ENCODE results near the gene ARSG.
"Not testable (repeated sequence)": the region's sequence is repeated elsewhere in the genome, so short reads cannot be mapped to it uniquely, and the experiment has no call there.

Gene ARSG

DNA sequence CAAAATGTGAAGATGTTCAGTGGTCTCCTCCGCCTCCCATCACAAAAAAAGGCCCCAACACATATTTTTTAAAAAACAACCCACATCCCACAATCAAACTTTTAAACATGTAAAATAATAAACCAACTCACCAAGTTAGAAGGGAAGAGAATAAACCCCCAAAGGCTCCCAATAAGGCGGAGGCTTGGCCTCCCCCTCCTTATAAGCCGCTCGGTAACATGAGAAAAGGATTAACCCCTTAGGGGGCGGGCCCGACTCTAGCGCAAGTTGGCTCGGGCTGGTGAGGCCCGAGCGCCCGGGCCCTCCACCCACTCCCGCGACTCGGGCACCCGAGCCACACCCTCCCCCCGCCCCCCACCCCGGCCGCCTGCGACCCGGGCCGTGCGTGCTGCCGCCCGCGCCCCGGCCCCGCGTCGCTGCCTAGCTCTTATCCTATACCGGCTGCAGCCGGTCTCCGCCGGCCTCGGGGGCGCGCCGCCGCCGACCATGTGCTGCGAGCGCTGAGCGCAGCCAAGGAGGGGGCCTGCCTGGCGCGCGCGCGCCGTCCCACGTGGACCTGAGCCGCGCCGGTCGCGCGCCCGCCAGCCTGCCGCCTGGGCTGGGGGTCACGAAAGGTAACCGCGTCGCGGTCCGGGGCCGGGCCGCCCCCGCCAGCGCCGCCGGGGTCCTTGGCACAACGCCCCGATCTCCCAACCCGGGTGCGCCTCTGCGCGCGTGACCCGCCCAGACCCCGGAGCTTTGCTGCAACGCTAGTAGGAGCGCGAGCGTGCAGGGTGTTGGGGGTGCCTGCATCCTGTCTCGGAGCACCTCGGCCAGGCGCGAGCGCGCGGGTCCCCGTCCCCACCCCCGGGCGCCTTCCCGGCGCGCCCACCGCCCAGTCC, at the start of gene ARSG, which contains the start of gene SLC16A6:
Gene ARSG, plus strand, starts transcription at position 541 of the 881 bp plus-strand sequence. CDS start 15,999 bp downstream, outside the sequence.
Gene SLC16A6, minus strand, starts transcription at position 173 of the 881 bp plus-strand sequence. CDS start 12,807 bp downstream, outside the sequence.
- DNase-seq (ENCODE audit: low read depth): peak; percentile 74

DNA sequence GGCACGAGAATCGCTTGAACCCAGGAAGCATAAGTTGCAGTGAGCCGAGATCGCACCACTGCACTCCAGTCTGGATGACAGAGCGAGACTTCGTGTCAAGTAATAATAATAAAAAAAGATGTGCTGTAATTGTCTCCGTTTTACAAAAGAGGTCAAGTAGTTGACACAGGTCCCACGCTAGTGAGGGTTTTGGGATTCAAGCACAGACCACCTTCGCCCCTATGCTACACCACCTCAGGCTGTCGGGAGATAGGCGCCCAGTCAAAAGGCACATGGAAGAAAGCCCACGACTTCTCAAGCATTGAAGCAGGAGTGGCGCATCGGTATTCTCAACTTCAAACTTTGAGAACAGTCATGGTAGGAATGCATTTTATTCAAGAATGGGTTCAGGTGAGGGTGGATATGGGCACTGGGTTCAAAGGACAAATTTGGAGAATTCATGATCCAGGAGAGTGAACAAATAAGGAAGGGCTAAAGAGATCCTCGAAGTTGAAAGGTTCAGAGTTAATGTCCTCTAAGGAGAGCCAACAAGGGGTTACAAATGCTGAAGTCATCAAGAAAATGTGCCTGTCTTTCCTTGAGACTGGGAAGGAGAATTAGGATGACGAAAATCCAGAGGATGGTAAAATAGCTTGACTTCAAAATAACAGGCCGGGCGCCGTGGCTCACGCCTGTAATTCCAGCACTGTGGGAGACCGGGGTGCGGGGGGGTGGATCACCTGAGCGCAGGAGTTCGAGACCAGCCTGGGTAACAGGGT, 44.8 kb upstream of the ARSG start:
- DNase-seq (ENCODE audit: low read depth): no peak

GRCh38 chr17:68247445-68248198, 43.7 kb upstream of the ARSG start, which contains the start of gene AMZ2:
TSS of gene AMZ2 (plus strand) at chr17:68248043. CDS start at chr17:68250188, 2,145 bp downstream.
- peak; percentile 97 for DNase-seq (ENCODE audit: low read depth)

- no peak for DNase-seq (ENCODE audit: low read depth)
Measured at GRCh38 chr17:68248199-68248825, 43.0 kb upstream of the ARSG start.

DNA sequence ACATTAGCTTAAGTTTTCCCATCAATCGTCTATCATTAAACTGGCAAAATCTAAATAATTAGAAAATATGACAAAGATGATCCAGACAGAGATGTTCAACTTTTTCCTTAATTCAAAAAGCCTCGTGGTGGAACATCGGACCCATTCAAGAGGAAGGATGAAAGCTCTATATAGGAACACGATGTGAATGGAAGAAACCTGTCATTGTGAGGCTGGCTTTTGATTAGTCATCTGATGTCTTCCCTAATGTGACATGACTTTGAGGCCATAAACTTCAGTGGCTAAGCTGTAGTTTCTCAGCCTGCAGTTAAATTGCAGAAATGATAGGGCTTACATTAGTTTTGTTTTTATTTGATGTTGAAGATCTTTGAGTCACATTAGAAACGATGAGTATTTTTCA, 42.4 kb upstream of the ARSG start:
- no peak for DNase-seq (ENCODE audit: low read depth)

- DNase-seq (ENCODE audit: low read depth): no peak
Measured at GRCh38 chr17:68249354-68249765, 41.9 kb upstream of the ARSG start.

GRCh38 chr17:68253426-68253825, 37.9 kb upstream of the ARSG start:
- DNase-seq (ENCODE audit: low read depth): not testable (repeated sequence)

DNA sequence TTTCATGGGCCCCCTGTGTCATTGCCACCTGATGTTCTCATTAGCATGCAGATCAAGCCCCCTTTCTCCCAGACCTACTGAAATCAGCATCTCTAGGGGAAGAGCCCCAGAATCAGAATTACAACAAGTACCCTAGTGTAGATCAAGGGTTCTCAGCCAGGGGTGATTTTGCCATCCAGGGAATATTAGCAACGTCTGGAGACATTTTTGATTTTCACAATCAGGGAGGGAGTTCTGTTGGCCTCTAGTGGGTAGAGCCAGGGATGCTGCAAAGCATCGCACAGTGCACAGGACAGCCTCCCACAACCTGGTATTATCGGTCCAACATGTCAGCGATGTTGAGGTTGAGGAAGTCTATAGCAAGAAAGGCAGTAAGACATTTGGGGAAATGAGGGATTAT, 36.1 kb upstream of the ARSG start:
- DNase-seq (ENCODE audit: low read depth): no peak

- no peak for DNase-seq (ENCODE audit: low read depth)
Measured at GRCh38 chr17:68255731-68256538, 35.4 kb upstream of the ARSG start.

- not testable (repeated sequence) for DNase-seq (ENCODE audit: low read depth)
Measured at GRCh38 chr17:68256701-68257100, 34.6 kb upstream of the ARSG start.

DNA sequence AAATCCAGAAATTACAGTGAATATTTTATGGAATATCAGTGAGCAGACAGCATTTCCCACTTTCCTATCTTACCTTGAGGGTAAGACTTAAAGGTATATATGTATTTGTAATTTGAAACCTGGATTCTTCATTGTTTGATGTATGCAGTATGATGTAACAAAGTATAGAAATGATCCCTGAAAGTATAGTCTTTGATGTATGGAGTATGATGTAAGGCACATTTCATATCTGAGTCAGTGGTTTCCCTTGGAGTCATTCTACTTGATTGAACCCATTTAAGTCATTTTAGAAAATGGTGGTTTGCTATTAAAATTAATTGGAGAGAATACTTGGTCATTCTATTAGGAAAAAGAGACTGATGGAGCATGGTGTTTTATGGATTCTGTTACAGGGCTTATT, 33.4 kb upstream of the ARSG start:
- no peak for DNase-seq (ENCODE audit: low read depth)

- DNase-seq (ENCODE audit: low read depth): peak; percentile 44
Measured at GRCh38 chr17:68258890-68259647, 32.2 kb upstream of the ARSG start.

- not testable (repeated sequence) for DNase-seq (ENCODE audit: low read depth)
Measured at GRCh38 chr17:68259648-68259951, 31.7 kb upstream of the ARSG start.

- no peak for DNase-seq (ENCODE audit: low read depth)
Measured at GRCh38 chr17:68260051-68260762, 31.1 kb upstream of the ARSG start.

DNA sequence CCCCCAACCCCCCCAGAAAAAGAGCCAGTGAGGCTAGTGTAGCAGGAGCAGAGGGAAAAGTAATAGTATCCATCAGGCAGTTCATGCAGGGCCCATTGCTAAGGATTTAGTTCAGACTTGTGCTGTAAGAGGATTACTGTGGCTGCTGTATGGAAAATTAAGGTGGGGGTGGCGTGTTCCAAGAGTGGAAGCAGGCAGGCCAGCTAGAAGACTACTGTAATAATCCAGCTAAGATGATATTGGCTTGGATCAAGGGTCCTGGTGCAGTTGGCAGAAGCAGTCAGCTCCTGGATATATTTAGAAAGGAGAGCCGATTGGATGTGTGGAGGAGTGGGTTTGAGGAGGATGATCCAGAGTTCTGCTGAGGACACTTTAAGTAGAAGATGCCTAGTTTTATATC, 28.8 kb upstream of the ARSG start:
- not testable (repeated sequence) for DNase-seq (ENCODE audit: low read depth)

- DNase-seq (ENCODE audit: low read depth): not testable (repeated sequence)
Measured at GRCh38 chr17:68263101-68263681, 28.1 kb upstream of the ARSG start.

DNA sequence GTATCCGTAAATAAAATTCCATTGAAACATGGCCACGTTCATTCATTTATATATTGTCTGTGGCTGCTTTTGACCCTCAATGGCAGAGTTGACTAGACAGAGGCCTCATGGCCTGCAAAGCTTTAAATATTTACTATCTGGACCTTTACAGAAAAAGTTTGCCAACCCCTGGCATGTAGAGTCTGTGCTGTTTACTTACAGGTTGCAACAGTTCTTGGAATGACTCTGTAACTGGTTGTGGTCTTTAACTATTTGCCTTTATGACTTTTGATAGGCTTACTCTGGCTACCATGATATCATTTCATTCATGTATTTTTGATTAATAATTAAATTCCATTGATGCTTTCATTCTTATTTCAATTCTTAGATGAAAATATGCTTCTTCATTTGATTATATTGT, 25.5 kb upstream of the ARSG start:
- not testable (repeated sequence) for DNase-seq (ENCODE audit: low read depth)

- no peak for DNase-seq (ENCODE audit: low read depth)
Measured at GRCh38 chr17:68273722-68274121, 17.6 kb upstream of the ARSG start.

DNA sequence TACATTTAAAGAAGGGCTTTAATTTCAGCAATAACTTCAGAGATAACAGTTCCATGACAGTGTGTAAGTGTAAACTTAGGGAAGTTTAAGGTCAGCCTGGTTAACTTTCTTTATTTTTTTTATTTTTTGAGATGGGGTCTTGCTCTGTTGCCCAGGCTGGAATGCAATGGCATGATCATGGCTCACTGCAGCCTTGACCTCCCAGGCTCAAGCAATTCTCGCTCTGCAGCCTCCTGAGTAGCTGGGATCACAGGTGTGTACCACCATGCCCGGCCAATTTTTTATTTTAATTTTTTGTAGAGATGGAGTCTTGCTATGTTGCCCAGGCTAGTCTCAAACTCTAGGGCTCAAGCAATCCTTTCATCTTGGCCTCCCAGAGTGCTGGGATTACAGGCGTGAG, 15.0 kb upstream of the ARSG start:
- not testable (repeated sequence) for DNase-seq (ENCODE audit: low read depth)
